BLaER1 (cell line): ENCODE results near the gene EXOC6B.

Experiments
- H3K27ac ChIP-seq: shearing (Covaris generic); formaldehyde crosslinking; 2 replicates; pipeline ENCODE4 v1.8.1; 2022
- H3K27me3 ChIP-seq: shearing (Covaris generic); formaldehyde crosslinking; 2 replicates; pipeline ENCODE4 v1.8.1; 2022
- H3K36me3 ChIP-seq: shearing (Covaris generic); formaldehyde crosslinking; 2 replicates; pipeline ENCODE4 v1.8.1; 2022
- H3K4me1 ChIP-seq: shearing (Covaris generic); formaldehyde crosslinking; 2 replicates; pipeline ENCODE4 v1.8.1; 2022
- H3K4me2 ChIP-seq: shearing (Covaris generic); formaldehyde crosslinking; 2 replicates; pipeline ENCODE4 v1.8.1; 2022
- H3K4me3 ChIP-seq: shearing (Covaris generic); formaldehyde crosslinking; 2 replicates; pipeline ENCODE4 v1.8.1; 2022
- H3K9ac ChIP-seq: shearing (Covaris generic); formaldehyde crosslinking; 2 replicates; pipeline ENCODE4 v1.8.1; 2022
- H3K9me3 ChIP-seq: shearing (Covaris generic); formaldehyde crosslinking; 2 replicates; pipeline ENCODE4 v1.8.1; 2022
- H4K20me1 ChIP-seq: shearing (Covaris generic); formaldehyde crosslinking; 2 replicates; pipeline ENCODE4 v1.8.1; 2022
- Cebpa-rat ChIP-seq: shearing (Covaris generic); IDR thresholded peaks from 2 replicates; pipeline ENCODE4 v1.8.1; 2022

Gene EXOC6B

GRCh38 chr2:72833084-72833714, 7.4 kb upstream of the EXOC6B start:
- H3K27ac ChIP-seq = no peak overlapping the region
- no peaks in the 10 kb centered on the region for H3K36me3 ChIP-seq
- no peak overlapping the region for H3K4me2 ChIP-seq
- TF ChIP-seq Cebpa-rat = no peak
- H3K4me1 ChIP-seq = no peaks in the 10 kb centered on the region
- no peak overlapping the region for H3K4me3 ChIP-seq
- no peaks in the 10 kb centered on the region for H3K9me3 ChIP-seq
- H3K9ac ChIP-seq = no peak overlapping the region
- H4K20me1 ChIP-seq = no peaks in the 10 kb centered on the region
- H3K27me3 ChIP-seq = no peaks in the 10 kb centered on the region

GRCh38 chr2:72830273-72830672, 4.4 kb upstream of the EXOC6B start:
- H3K9me3 ChIP-seq = no peaks in the 10 kb centered on the region
- no peaks in the 10 kb centered on the region for H3K27me3 ChIP-seq
- H3K36me3 ChIP-seq = no peaks in the 10 kb centered on the region
- no peak overlapping the region for H3K4me3 ChIP-seq
- no peak for TF ChIP-seq Cebpa-rat
- H3K4me2 ChIP-seq = no peak overlapping the region
- no peaks in the 10 kb centered on the region for H4K20me1 ChIP-seq
- no peak overlapping the region for H3K27ac ChIP-seq
- no peak overlapping the region for H3K9ac ChIP-seq
- H3K4me1 ChIP-seq = no peaks in the 10 kb centered on the region

- Histone ChIP-seq H4K20me1 (no peaks in the 10 kb centered on the region), H3K9ac (no peak overlapping the region), H3K27me3 (no peaks in the 10 kb centered on the region), H3K4me3 (no peak overlapping the region), H3K4me1 (peaks cover 7% of the 10 kb centered on the region; the same call in 1 of the 2 replicates), H3K4me2 (no peak overlapping the region), H3K36me3 (no peaks in the 10 kb centered on the region), H3K27ac (no peak overlapping the region), H3K9me3 (no peaks in the 10 kb centered on the region)
- no peak for TF ChIP-seq Cebpa-rat
Measured at GRCh38 chr2:72828840-72829507, 3.1 kb upstream of the EXOC6B start.

DNA sequence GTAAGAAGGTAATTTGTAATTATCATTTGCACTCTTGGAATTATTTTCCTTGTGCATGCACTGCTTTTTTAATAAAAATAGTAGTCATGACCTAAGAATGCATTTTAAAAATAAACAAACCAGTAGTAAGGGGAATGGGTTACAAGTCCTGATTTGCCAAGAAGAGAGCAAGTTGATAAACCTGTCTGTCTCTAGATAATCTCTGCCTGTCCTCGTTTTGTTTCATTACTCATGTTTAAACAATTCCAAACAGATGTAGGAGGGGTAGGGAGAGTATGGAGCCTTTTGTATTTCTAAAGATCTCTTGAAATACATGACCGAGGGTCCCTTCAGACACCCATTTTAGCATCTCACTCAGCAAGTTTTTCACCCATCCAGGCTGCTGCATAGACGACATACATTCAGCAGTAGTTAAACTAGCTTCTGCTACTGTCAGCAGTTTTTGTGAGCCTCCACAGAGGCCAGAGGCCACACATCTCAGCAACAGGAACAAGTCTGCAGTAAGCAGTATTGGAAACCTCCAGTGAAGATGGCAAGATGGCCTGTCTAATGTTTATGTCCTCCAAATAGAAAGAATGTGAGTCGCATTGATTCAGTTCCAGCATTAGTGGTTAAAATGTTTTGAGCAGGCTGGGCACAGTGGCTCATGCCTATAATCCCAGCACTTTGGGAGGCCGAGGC, 2.3 kb upstream of the EXOC6B start:
- H4K20me1 ChIP-seq = no peaks in the 10 kb centered on the region
- no peaks in the 10 kb centered on the region for H3K36me3 ChIP-seq
- no peaks in the 10 kb centered on the region for H3K27me3 ChIP-seq
- no peak overlapping the region for H3K27ac ChIP-seq
- no peak overlapping the region for H3K4me3 ChIP-seq
- peaks cover 7% of the 10 kb centered on the region; the same call in 1 of the 2 replicates for H3K4me1 ChIP-seq
- H3K9ac ChIP-seq = no peak overlapping the region
- TF ChIP-seq Cebpa-rat = no peak
- no peaks in the 10 kb centered on the region for H3K9me3 ChIP-seq
- no peak overlapping the region for H3K4me2 ChIP-seq

DNA sequence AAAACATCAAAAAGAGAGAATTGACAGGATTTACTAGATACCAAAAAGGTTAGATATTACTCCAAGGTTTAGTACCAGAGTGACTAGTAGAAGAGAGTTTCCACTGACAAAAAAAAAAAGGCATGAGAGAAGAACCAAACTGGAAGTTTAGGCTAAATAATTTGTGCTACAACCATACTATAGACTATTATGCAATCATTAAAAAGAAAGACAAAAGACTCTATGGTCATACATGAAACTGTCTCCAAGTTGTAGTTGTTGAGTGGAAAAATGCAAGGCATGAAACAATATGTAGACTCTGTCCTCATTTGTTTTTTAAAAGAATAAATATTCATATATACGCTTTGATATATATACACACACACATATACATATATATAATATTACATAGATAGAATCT, 1.7 kb upstream of the EXOC6B start:
- TF ChIP-seq Cebpa-rat = no peak
- no peak overlapping the region for H3K27ac ChIP-seq

GRCh38 chr2:72826156-72826477, 284 bp upstream of the EXOC6B start:
- TF ChIP-seq Cebpa-rat = no peak
- peak overlapping the region; percentile 73; the same call in 1 of the 2 replicates for H3K4me3 ChIP-seq
- no peaks in the 10 kb centered on the region for H4K20me1 ChIP-seq
- H3K4me2 ChIP-seq = no peak overlapping the region
- H3K9me3 ChIP-seq = no peaks in the 10 kb centered on the region
- no peak overlapping the region for H3K9ac ChIP-seq
- H3K27me3 ChIP-seq = no peaks in the 10 kb centered on the region
- no peaks in the 10 kb centered on the region for H3K36me3 ChIP-seq
- no peak overlapping the region for H3K27ac ChIP-seq
- peaks cover 7% of the 10 kb centered on the region; the same call in 1 of the 2 replicates for H3K4me1 ChIP-seq

More for the DNA sequence above, 1.7 kb upstream of the EXOC6B start:
- Histone ChIP-seq H3K4me2 (no peak overlapping the region), H3K36me3 (no peaks in the 10 kb centered on the region), H3K9me3 (no peaks in the 10 kb centered on the region), H4K20me1 (no peaks in the 10 kb centered on the region), H3K4me3 (no peak overlapping the region), H3K4me1 (peaks cover 7% of the 10 kb centered on the region; the same call in 1 of the 2 replicates), H3K27me3 (no peaks in the 10 kb centered on the region), H3K9ac (no peak overlapping the region)

DNA sequence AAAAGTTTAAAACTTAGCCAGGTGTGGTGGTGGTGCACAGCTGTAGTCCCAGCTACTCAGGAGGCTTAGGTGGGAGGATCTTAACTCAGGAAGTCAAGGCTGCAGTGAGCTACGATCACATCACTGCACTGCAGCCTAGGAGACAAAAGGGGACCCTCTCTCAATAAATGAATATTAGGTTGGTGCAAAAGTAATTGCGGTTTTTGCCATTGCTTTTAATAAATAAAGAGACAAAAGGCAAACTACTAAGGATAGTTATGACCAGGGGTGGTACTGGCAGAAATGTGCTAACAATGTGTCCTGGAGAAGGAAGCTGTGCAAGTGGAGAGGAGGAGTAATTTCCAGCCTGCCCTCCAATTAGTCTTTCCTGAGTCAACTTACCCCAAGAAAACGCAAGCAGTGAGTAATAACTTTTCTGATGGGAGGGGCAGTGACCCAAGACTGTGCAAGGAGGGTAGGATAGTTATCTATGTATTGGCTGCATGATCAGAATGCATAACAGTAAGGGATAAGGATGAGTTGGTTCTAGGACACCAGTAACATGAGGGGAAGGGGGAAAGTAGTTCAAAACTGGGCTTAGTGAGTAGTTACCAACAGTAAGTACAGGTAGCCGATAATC, 1.5 kb downstream of the EXOC6B start:
- H3K4me1 ChIP-seq = peaks cover 7% of the 10 kb centered on the region; the same call in 1 of the 2 replicates
- H3K36me3 ChIP-seq = no peaks in the 10 kb centered on the region
- no peak overlapping the region for H3K9ac ChIP-seq
- no peak for TF ChIP-seq Cebpa-rat
- no peaks in the 10 kb centered on the region for H3K9me3 ChIP-seq
- no peaks in the 10 kb centered on the region for H3K27me3 ChIP-seq
- H4K20me1 ChIP-seq = no peaks in the 10 kb centered on the region
- no peak overlapping the region for H3K4me3 ChIP-seq
- peak overlapping the region; percentile 59; the same call in 1 of the 2 replicates for H3K4me2 ChIP-seq
- H3K27ac ChIP-seq = no peak overlapping the region

- H3K4me2 ChIP-seq = no peak overlapping the region
- no peak overlapping the region for H3K27ac ChIP-seq
- H3K36me3 ChIP-seq = no peaks in the 10 kb centered on the region
- H4K20me1 ChIP-seq = no peaks in the 10 kb centered on the region
- no peak overlapping the region for H3K9ac ChIP-seq
- no peak overlapping the region for H3K4me3 ChIP-seq
- no peaks in the 10 kb centered on the region for H3K27me3 ChIP-seq
- no peaks in the 10 kb centered on the region for H3K9me3 ChIP-seq
- no peak for TF ChIP-seq Cebpa-rat
- peaks cover 7% of the 10 kb centered on the region; the same call in 1 of the 2 replicates for H3K4me1 ChIP-seq
Measured at GRCh38 chr2:72822794-72823193, 3.0 kb downstream of the EXOC6B start.

- Histone ChIP-seq H3K27me3 (no peaks in the 10 kb centered on the region), H3K4me2 (no peak overlapping the region)
Measured at GRCh38 chr2:72821983-72822382, 3.9 kb downstream of the EXOC6B start.

GRCh38 chr2:72821118-72821517, 4.7 kb downstream of the EXOC6B start:
- Histone ChIP-seq H3K9me3 (no peaks in the 10 kb centered on the region), H3K4me2 (no peak overlapping the region), H3K27me3 (no peaks in the 10 kb centered on the region), H3K27ac (no peak overlapping the region), H3K36me3 (no peaks in the 10 kb centered on the region), H4K20me1 (no peaks in the 10 kb centered on the region), H3K9ac (no peak overlapping the region), H3K4me1 (peaks cover 7% of the 10 kb centered on the region; the same call in 1 of the 2 replicates), H3K4me3 (no peak overlapping the region)
- TF ChIP-seq Cebpa-rat = no peak

More at GRCh38 chr2:72821983-72822382, 3.9 kb downstream of the EXOC6B start:
- peaks cover 7% of the 10 kb centered on the region; the same call in 1 of the 2 replicates for H3K4me1 ChIP-seq
- H4K20me1 ChIP-seq = no peaks in the 10 kb centered on the region
- TF ChIP-seq Cebpa-rat = no peak
- H3K9ac ChIP-seq = no peak overlapping the region
- no peaks in the 10 kb centered on the region for H3K9me3 ChIP-seq
- no peak overlapping the region for H3K4me3 ChIP-seq
- no peak overlapping the region for H3K27ac ChIP-seq
- no peaks in the 10 kb centered on the region for H3K36me3 ChIP-seq
